GM13976 (cell line): Measurements from ENCODE around the gene DEFB119.
"Not testable (repeated sequence)": the region's sequence is repeated elsewhere in the genome, so short reads cannot be mapped to it uniquely, and the experiment has no call there.

Source experiments
- DNase-seq: peaks from one replicate; pipeline ENCODE4 v3.0.0; 2012; ENCODE audit warnings: low spot score
- in situ Hi-C: fragments of 300-500 bp; cut with MboI; formaldehyde crosslinking; loops from one replicate; pipeline ENCODE4 v1.12.0; 2022; ENCODE audit warnings: low sequenced_read_pairs, mixed read lengths, inconsistent platforms; ENCODE audit not compliant: unreplicated experiment
- TF ChIP-seq, protein P1 (sequence below): IDR thresholded peaks from 2 replicates; pipeline ENCODE4 v1.5.1; 2012; ENCODE audit warnings: borderline replicate concordance, mild to moderate bottlenecking; ENCODE audit not compliant: insufficient read depth; ENCODE audit errors: extremely low read depth, missing control alignments, control extremely low read depth

Gene DEFB119

GRCh38 chr20:31410011-31410410, 19.6 kb upstream of the DEFB119 start:
- in situ Hi-C loops: no loop called here
- DNase-seq: no peak

DNA sequence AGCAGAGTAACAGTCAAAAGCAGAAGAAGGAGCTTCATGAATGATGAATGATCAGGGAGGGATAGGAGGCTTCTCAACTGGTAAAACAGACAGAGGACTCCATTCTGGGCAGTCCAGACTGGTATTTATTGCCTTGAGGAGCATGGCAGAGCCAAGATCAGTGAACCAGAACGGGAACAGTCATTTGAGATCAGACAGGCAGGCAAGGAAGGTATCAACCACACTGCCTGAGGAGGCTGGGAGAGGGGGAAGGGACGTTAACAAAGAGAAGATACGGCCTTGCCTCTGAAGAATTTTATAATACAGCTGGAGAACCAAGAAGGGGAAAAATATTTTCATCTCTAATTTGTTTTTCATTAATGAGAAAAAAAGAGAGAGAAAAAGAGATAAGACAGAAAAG, 15.7 kb upstream of the DEFB119 start, which contains the start of gene DEFB121:
TSS of gene DEFB121 (minus strand) at position 101 of the 400 bp plus-strand sequence. CDS start at position 38, 63 bp downstream.
- no peak for DNase-seq
- in situ Hi-C loops: no loop called here
- TF ChIP-seq, protein P1, sequence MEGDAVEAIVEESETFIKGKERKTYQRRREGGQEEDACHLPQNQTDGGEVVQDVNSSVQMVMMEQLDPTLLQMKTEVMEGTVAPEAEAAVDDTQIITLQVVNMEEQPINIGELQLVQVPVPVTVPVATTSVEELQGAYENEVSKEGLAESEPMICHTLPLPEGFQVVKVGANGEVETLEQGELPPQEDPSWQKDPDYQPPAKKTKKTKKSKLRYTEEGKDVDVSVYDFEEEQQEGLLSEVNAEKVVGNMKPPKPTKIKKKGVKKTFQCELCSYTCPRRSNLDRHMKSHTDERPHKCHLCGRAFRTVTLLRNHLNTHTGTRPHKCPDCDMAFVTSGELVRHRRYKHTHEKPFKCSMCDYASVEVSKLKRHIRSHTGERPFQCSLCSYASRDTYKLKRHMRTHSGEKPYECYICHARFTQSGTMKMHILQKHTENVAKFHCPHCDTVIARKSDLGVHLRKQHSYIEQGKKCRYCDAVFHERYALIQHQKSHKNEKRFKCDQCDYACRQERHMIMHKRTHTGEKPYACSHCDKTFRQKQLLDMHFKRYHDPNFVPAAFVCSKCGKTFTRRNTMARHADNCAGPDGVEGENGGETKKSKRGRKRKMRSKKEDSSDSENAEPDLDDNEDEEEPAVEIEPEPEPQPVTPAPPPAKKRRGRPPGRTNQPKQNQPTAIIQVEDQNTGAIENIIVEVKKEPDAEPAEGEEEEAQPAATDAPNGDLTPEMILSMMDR: no peak

More at GRCh38 chr20:31410011-31410410, 19.6 kb upstream of the DEFB119 start:
- TF ChIP-seq, protein P1: no peak

GRCh38 chr20:31403886-31404285, 13.5 kb upstream of the DEFB119 start:
- TF ChIP-seq, protein P1: no peak
- in situ Hi-C loops: no loop called here
- no peak for DNase-seq

DNA sequence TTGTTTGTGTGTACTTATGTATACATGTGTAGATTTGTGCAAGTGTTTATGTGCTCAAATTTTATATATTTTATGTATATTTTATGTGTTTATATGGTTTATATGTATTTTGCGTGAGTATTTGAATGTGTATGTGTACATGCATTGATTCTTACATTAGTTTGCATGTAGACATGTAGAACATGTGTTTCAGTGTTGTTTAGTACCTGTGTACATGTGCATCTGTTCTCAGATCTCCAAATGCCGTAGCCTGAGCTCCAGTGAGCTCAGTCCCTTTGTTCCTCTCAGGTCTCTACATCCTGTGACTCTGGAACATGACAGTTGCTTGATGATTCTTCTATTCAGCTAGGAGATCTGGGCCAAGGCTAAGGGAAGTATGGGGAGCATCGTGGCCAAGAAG, 4.5 kb upstream of the DEFB119 start:
- in situ Hi-C loops: no loop called here
- no peak for DNase-seq
- TF ChIP-seq, protein P1: no peak

DNA sequence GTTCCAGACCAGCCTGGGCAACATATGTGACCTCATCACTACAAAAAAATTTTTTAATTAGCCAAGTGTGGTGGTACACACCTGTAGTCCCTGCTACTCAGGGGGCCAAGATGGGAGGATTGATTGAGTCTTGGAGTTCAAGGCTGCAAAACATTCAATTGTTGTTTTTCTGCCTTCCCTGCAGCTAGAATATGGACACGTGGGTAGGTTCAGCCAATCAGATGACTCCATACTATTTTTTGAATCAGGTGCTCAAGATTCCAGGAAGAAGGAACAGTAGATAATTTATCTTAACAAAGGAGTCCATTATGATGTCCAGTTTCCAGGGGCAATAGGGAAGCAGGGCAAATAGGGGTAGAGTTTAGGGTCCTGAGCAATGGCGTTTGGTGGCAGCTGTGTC, 2.4 kb upstream of the DEFB119 start:
- TF ChIP-seq, protein P1: no peak
- DNase-seq: no peak
- in situ Hi-C loops: no loop called here

GRCh38 chr20:31374346-31374745, 16.0 kb downstream of the DEFB119 start:
- TF ChIP-seq, protein P1: no peak
- DNase-seq: no peak
- in situ Hi-C loops: no loop called here

GRCh38 chr20:31368301-31368700, 22.1 kb downstream of the DEFB119 start, which contains the start of gene DEFB118:
TSS of gene DEFB118 (plus strand) at chr20:31368601. CDS start at chr20:31368651, 50 bp downstream.
- DNase-seq: no peak
- TF ChIP-seq, protein P1: no peak
- in situ Hi-C loops: no loop called here

DNA sequence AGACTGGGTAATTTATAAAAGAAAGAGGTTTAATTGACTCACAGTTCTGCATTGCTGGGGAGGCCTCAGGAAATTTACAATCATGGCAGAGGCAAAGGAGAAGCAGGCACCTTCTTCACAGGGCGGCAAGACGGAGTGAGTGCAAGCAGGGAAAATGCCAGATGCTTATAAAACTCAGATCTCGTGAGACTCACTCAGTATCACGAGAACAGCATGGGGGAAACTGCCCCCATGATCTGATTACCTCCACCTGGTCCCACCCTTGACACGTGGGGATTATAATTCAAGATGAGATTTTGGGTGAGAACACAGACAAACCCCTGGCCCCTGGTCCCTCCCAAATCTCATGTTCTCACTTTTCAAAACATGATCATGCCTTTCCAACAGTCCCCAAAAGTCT, 26.1 kb downstream of the DEFB119 start:
- in situ Hi-C loops, DNase-seq: not testable (repeated sequence)
